Calu3 (cell line): ENCODE data around the gene CBLL1. TPM values are rescaled to one million over a fixed set of nuclear protein-coding genes. Genes with fewer than 3 reads are reported as not detected.

Experiments
- Bru-seq: library from RNA; stranded (reverse); fragments of 400-500 nt; gene quantifications from one replicate; lab custom pipeline; 2021; lab: Mats Ljungman, UMichigan
- BruChase-seq, 2 experiments: library from RNA; stranded (reverse); fragments of 400-500 nt; gene quantifications; one replicate each; lab custom pipeline; 2021; lab: Mats Ljungman, UMichigan
- BruUV-seq: library from RNA; stranded (reverse); fragments of 400-500 nt; replicated peaks from 2 replicates; lab custom pipeline; 2021; lab: Mats Ljungman, UMichigan
- CTCF ChIA-PET: fragments of 300-600 bp; sonication (Branson Sonifier 250); formaldehyde crosslinking; loops from one replicate; lab custom pipeline; 2022; ENCODE audit warnings: antibody characterized with exemption; lab: Charles Lee
- DNase-seq: peaks from one replicate; pipeline ENCODE4 v3.0.0; 2022
- H3K27ac Mint-ChIP-seq: one replicate; pipeline ENCODE4 v1.8.0; 2022; ENCODE audit warnings: mixed read lengths; ENCODE audit not compliant: unreplicated experiment
- H3K27me3 Mint-ChIP-seq: one replicate; pipeline ENCODE4 v1.8.0; 2022; ENCODE audit warnings: mixed read lengths; ENCODE audit not compliant: unreplicated experiment
- H3K36me3 Mint-ChIP-seq: one replicate; pipeline ENCODE4 v1.8.0; 2022; ENCODE audit warnings: mild to moderate bottlenecking, moderate library complexity, mixed read lengths; ENCODE audit not compliant: insufficient read depth, unreplicated experiment
- H3K4me1 Mint-ChIP-seq: one replicate; pipeline ENCODE4 v1.8.0; 2022; ENCODE audit warnings: mild to moderate bottlenecking, low read depth, mixed read lengths; ENCODE audit not compliant: unreplicated experiment
- H3K4me3 Mint-ChIP-seq: one replicate; pipeline ENCODE4 v1.8.0; 2022; ENCODE audit warnings: mild to moderate bottlenecking, low read depth, moderate library complexity, mixed read lengths; ENCODE audit not compliant: unreplicated experiment
- H3K9me3 Mint-ChIP-seq: one replicate; pipeline ENCODE4 v1.8.0; 2022; ENCODE audit warnings: low read depth, mixed read lengths; ENCODE audit not compliant: unreplicated experiment
- CTCF ChIP-seq: fragments of 200-600 bp; IDR thresholded peaks from one replicate; pipeline ENCODE4 v1.8.0; 2022; ENCODE audit warnings: antibody characterized with exemption; ENCODE audit not compliant: unreplicated experiment
- intact Hi-C: fragments of 100-400 bp; cut with micrococcal nuclease; formaldehyde crosslinking; loops from one replicate; pipeline ENCODE4 v1.10.0; 2022; ENCODE audit not compliant: unreplicated experiment
- long read RNA-seq: library from polyadenylated mRNA; stranded (forward); transcript quantifications from one replicate; pipeline ENCODE4 v2.0.0, GENCODE V29; 2022
- total RNA-seq: library from RNA; stranded (reverse); gene quantifications from 2 replicates; pipeline ENCODE4 v1.2.3, GENCODE V29; 2022

Gene CBLL1
- total RNA-seq (23.9 and 25.3 TPM in 2 replicates), Bru-seq, nascent RNA (percentile 88 among the genes with signal in this experiment), BruChase-seq, experiment 1, labeled RNA remaining after a 6-hour chase (percentile 70 among the genes with signal in this experiment), BruChase-seq, experiment 2, labeled RNA remaining after a 2-hour chase (percentile 88 among the genes with signal in this experiment)
- long read RNA-seq, full-length matches to known transcripts = 17 of 23 reads
- long read RNA-seq, partial matches to known transcripts = 4 of 23 reads
- long read RNA-seq, other reads (novel, unspliced or antisense) = 2 of 23 reads

- TF ChIP-seq CTCF = peak; percentile 44
- H3K4me3 Mint-ChIP-seq = peak within 1 kb of the TSS; percentile 96
- CTCF ChIA-PET = interaction anchor here (0.6 to 1.9 kb wide), 5 partner anchors 10 to 281 kb away, joined by 3 to 20 read pairs (median 6); no protein-coding TSS in a partner anchor
- peaks cover 22% of the 10 kb centered on the region for H3K4me1 Mint-ChIP-seq
- H3K9me3 Mint-ChIP-seq = no peaks in the 10 kb centered on the region
- intact Hi-C loops = loop anchor here (2.0 kb wide), 1 partner anchor 135 kb away; no protein-coding TSS in a partner anchor
- peak within 1 kb of the TSS; percentile 96 for H3K27ac Mint-ChIP-seq
- H3K36me3 Mint-ChIP-seq = peaks cover 25% of the 10 kb centered on the region
- BruUV-seq = TSS peak; percentile 67
- no peaks in the 10 kb centered on the region for H3K27me3 Mint-ChIP-seq
- peak; percentile 94 for DNase-seq
Measured at GRCh38 chr7:107743567-107744344, at the start of gene CBLL1. TSS of gene CBLL1 (plus strand) at chr7:107744142. CDS start at chr7:107744164, 22 bp downstream.

- DNase-seq = no peak
- Mint-ChIP-seq H3K4me3 (no peak overlapping the region), H3K27me3 (peaks cover 36% of the 10 kb centered on the region), H3K27ac (no peak overlapping the region), H3K36me3 (no peaks in the 10 kb centered on the region), H3K9me3 (no peaks in the 10 kb centered on the region), H3K4me1 (no peaks in the 10 kb centered on the region)
- no peak for TF ChIP-seq CTCF
- CTCF ChIA-PET = no interaction called here
- intact Hi-C loops = no loop called here
- no TSS peak for BruUV-seq
Measured at GRCh38 chr7:107694386-107694785, 49.6 kb upstream of the CBLL1 start.

- no TSS peak for BruUV-seq
- H3K27ac Mint-ChIP-seq = no peak overlapping the region
- CTCF ChIA-PET = no interaction called here
- H3K4me3 Mint-ChIP-seq = no peak overlapping the region
- no peak for DNase-seq
- TF ChIP-seq CTCF = no peak
- H3K9me3 Mint-ChIP-seq = no peaks in the 10 kb centered on the region
- H3K27me3 Mint-ChIP-seq = peaks cover 52% of the 10 kb centered on the region
- H3K36me3 Mint-ChIP-seq = no peaks in the 10 kb centered on the region
- intact Hi-C loops = no loop called here
- no peaks in the 10 kb centered on the region for H3K4me1 Mint-ChIP-seq
Measured at GRCh38 chr7:107696330-107696946, 47.5 kb upstream of the CBLL1 start.

- no peaks in the 10 kb centered on the region for H3K36me3 Mint-ChIP-seq
- BruUV-seq = no TSS peak
- no peak for TF ChIP-seq CTCF
- CTCF ChIA-PET = interaction anchor here (0.7 kb wide), 1 partner anchor 189 kb away, joined by 3 read pairs; no protein-coding TSS in a partner anchor
- intact Hi-C loops = no loop called here
- no peaks in the 10 kb centered on the region for H3K9me3 Mint-ChIP-seq
- peaks cover 57% of the 10 kb centered on the region for H3K27me3 Mint-ChIP-seq
- no peaks in the 10 kb centered on the region for H3K4me1 Mint-ChIP-seq
- DNase-seq = no peak
- no peak overlapping the region for H3K27ac Mint-ChIP-seq
- H3K4me3 Mint-ChIP-seq = no peak overlapping the region
Measured at GRCh38 chr7:107697321-107698049, 46.5 kb upstream of the CBLL1 start.
